HG02852 (cell line): ENCODE results near the gene PRKCH.

Experiments
- ATAC-seq: cut with Tn5 transposase; IDR thresholded peaks from one replicate; pipeline ENCODE4 v1.9.1; 2021; ENCODE audit warnings: mild to moderate bottlenecking, moderate library complexity; ENCODE audit not compliant: unreplicated experiment

The PRKCH gene

DNA sequence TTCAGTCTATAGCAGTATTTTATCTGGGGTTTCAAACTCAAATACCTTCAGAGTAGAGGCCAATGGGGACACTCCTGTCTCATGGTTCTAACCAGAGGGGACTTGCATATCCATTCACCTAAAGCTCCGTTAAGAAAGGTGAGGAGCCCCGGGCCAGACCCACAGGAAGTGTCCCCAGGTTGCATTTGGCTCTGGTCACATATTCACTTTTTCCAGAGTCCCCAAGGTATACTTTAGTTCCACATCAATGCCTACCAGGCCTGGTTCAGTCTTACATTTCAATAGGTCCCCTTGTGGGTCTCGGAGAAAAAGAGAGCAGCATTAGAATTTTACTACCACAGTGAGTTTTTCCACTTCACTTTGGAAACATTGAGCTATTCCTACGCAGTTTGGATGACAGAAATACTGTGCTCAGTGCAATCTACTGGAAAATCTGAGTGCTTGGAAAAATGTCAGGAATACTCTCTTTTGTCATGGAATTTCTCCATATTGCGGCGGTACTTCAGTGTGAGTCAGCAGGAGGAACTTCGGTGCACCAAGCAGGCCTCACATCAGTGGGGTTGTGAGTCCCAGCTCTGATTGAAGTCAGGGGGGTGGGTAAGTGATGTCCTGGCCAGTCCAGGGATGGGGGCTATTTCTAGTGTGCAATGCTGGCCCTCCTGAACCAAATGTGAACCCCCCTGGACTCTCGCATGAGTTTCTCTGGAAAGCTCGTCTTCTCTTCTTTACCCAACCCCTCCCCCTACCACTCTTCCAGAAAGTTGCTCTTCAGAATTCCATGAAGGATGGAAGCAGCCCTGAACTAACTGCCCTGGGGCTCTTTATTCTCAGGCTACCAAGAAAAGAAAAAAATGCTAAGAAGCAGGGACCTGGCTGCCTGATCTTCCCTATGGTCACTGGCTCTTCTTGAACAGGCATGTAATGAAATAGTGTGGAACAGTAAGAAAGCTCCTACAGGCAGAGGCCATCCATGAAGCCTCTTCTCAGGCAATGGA lies 184.7 kb downstream of the PRKCH start:
- ATAC-seq: no peak

GRCh38 chr14:61508526-61508925 lies 187.1 kb downstream of the PRKCH start:
- ATAC-seq: no peak

DNA sequence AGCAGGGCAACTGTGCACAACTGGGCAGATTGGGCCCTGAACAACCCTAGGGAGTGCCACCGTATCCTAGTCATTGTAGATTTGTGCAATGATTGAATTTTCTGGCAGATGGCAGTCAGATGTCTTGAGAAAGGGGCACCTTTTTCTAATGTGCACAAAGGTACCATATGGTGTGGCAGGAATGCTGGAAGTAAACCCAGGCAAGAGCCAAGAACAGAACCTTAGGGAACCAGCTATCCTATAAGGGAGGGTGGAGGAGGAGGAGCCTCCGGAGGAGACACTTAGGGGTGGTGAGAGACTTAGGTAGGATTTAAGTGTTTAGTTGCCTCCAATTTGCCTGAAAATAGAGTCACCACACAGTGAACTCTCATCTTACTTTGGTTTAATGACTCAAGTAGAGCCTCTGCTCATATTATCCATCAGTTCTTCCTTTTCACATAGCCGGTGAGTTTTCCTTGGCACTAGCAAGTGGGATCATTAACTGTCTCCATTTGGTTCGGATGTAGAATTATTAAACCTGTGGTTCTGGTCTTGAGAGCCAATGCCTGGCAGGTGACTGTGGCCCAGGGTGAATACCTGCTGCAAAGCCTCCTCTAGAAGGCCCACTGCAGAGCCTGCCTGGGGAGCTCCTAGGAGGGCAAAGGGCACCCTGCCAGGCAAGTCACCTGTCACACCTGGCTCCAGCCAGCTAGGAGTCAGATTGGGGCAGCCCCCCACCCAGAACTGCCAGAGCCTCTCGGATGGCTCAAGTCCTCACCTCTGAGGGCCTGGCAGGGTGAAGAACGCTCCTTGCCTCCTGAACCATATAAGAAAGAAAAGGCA lies 189.6 kb downstream of the PRKCH start:
- ATAC-seq: no peak

GRCh38 chr14:61511558-61511948 lies 190.2 kb downstream of the PRKCH start:
- ATAC-seq: no peak

DNA sequence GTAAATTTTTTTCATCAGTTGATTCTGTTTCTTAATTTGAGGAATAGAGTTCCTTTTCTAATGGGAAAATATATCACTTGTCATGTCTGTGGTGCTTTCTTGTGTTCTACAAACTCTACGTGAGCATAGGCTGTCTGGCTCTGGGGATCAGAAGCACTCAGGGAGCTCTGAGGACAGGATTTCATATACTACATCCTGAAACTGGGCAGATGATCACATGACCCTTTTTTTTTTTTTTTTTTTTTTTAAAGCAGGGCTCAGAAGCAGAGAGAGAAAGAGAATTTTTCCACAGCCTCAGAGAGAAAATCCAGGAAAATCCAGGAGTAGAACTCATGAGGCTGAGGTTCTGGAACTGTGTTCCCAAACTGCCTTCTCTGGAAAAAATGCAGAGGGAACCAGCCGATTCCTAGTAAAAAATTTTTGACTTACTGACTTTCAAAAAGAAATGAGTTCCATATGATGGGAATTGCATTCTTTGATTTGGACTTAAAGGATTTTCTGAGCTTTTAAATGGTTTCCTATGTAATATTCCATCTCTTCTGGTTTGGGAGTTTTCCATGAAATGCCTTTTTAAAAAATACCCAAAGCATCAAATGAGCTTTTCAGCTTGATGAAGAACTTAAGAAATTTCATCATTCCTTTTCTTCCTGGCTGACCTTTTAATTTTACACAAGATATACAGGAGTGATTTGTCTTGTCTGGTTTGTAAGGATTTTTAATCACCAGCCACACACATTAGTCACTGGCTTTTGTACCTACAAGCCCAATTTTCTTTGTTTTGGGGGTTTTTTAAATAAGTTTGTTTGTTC lies 190.9 kb downstream of the PRKCH start:
- no peak for ATAC-seq

DNA sequence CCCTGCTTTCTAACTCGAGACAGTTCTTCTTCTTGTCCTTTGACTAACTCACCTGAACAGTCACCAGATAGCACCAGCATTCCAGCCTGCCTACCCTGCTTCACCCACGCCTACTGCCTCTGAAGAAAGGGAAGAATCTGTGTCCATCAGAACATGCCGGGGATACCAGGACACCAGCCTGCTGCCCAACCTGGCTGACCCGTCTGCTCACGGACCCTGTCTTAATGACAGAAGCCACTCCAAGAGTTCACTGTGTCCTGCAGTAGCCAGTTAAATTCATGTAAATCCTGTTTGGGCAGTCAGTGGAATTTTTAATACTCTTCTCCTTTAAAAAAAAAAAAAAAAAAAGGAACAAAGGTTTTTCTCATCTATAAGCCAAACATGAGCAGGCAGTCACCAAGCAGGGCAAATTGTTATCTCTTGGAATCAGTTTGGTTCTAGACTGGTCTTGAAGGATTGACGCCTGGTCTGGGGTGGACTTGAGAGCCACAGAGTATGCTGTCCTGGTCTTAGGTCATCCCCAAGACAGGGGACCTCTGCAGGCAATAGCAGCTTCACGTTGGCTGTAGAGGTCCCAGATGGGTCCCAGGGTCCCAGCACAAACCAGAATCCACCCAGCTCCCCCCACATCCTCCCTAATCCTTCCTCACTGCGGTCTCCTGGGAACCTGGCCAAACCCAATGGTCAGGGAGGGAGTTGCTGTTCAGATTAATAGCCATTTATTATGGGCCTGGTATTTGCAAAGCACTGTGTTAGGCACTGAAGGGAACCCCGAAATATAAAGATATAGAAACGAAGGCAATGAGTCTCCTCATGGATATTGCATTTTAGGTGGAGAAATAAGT lies 192.8 kb downstream of the PRKCH start:
- ATAC-seq: no peak

DNA sequence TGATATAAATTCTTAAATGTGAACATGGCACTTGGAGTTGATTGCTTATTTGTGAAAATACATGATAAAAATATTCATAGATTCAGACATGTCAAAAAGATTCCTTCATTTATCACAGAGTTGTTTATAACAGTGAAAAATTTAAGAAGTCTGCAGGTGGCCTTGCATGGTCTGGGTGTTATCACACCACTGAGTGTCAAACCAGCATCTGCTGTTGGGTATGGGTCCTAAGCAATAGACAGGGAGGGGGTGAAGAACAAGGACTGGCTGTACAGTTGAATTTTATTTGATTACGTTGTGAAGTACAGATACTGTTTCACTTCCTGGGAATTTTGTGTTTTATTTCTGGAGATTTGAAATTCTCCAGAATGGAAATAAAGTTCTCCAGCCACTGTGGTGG lies 193.5 kb downstream of the PRKCH start:
- ATAC-seq: no peak

DNA sequence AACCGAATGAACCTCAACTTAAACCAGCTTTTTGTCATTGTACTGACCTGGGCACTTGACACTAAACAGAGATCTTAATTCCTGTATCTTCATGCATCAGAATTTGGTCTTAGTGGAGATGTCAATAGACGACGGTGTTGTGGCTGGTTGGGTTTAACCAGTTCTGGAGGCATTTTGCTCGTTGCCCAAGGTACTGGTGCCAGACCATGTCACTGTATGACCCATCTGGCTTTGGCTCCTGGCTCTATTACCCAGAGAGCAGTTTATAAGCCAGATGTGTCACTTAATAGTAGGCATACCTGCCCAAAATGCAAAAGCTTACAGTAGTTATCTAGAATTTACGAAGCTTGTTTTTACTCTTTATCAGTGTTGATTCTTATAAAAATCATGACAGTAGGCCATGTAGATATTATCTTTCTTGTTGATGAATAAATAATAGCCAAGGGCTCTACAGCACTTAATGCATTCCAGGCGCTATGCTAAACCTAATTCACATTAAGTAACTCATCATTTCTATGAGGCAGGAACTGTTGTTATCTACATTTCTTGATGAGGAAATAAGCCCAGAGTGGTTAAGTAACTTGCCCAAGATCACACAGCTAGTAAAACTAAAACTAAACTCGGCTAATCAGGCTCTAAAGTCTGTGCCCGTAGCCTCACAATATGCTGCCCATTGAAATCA lies 194.2 kb downstream of the PRKCH start:
- ATAC-seq: no peak

GRCh38 chr14:61516118-61516743 lies 194.9 kb downstream of the PRKCH start:
- ATAC-seq: no peak

- ATAC-seq: no peak
Measured at GRCh38 chr14:61516964-61517653, 195.7 kb downstream of the PRKCH start.

GRCh38 chr14:61517911-61518384 lies 196.6 kb downstream of the PRKCH start:
- ATAC-seq: no peak

DNA sequence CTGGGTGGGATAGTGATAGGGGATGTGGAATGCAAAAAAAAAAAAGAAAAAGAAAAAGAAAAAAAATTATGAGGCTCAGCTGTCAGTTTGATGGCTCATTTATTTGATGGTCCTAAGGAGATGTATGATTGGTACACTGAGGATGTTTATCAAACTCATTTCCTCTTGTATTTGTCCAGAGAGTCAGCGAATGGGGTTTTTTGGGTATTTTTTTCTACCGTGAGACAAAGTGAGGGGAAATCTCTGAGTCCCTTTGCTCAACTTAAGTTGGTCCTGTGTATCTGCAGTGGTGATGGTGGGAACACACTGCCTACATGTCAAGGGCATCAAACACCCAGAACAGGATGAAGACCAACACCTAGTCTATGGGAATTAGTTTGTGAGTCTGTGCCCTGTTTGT lies 197.0 kb downstream of the PRKCH start:
- no peak for ATAC-seq

- ATAC-seq: no peak
Measured at GRCh38 chr14:61519106-61519505, 197.7 kb downstream of the PRKCH start.

- ATAC-seq: no peak
Measured at GRCh38 chr14:61519735-61520134, 198.4 kb downstream of the PRKCH start.

DNA sequence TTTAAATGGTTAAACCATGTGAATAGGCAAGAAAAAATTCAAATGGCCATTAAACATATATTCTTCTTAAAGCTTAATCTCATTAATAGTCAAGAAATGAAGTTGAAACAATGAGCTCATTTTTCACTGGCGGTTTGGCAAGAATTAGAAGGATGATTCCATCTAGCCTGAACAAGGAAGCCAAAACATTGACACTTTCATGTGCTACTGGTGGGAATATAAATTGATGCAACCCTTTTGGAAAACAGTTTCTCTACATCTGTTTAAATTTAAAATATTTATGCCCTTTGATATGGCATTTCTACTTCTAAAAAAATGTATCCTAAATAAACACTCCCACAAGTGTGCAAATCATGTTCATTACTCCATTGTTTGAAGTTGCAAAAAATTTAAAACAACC lies 199.2 kb downstream of the PRKCH start:
- ATAC-seq: no peak

GRCh38 chr14:61521773-61522172 lies 200.4 kb downstream of the PRKCH start:
- ATAC-seq: no peak

DNA sequence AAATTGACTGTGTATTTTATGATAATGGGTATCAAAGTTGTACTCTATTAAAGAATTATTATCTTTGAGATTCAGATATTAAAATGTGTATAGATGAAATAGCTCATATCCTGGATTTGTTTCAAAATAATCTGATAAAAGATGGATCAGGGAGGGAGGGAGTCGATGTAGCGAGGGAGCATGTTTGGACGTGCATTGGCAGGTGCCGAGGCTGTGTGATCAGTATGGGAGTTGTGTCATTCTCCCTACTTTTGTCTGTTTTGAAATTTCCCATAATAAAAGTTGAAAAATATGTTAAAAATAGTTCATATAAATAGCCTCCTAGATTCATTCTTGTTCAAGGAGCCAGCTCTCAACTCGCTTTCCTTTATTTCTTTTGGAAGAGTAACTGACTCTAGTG lies 202.4 kb downstream of the PRKCH start:
- ATAC-seq: no peak

DNA sequence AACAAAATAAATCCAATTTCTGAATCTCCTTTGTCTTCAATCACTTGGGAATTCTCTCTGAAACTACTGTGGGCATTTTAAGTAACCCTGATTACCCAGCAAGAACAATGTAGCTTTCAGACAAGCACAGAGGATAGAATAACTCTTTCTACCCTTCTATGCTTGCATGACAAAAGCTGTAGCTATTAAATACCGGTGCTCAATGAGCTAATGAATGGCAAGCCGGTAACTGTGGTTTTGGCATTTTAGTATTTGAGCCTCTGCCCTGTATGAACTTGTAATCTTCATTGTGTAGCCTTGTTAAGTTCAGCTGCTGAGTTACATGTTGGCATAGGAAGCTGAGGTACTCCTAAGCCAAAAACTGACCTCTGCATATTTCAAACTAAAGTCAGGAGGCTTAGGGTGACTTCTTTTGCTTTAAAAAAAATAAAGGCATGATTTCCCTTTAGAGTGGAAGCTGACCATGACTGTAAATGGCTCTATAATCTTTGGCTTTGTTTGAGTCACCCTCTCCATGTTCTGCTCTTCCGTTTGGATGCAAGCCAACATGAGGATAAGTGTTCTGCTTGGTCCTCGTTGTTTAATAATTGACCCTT lies 202.9 kb downstream of the PRKCH start:
- no peak for ATAC-seq
